Activated naive CD4-positive, alpha-beta T cell treated with anti-CD3 and anti-CD28 coated beads for 36 hours (primary cell): Measurements from ENCODE around the gene ZZZ3. TPM values are rescaled to one million over a fixed set of nuclear protein-coding genes. Genes with fewer than 3 reads are reported as not detected.
A peak's percentile ranks its signal among the peaks of the same experiment; 100 is the strongest.
"Not testable (repeated sequence)": the region's sequence is repeated elsewhere in the genome, so short reads cannot be mapped to it uniquely, and the experiment has no call there.

Experiments
- CTCF ChIA-PET: fragments of 350-600 bp; sonication (Branson Sonifier 250); formaldehyde crosslinking; loops from one replicate; lab custom pipeline; 2021; ENCODE audit warnings: antibody characterized with exemption; lab: Charles Lee
- DNase-seq: peaks from one replicate; pipeline ENCODE4 v3.0.0-alpha.2; 2020
- H3K27ac Mint-ChIP-seq: one replicate; pipeline ENCODE4 v1.8.0; 2021; ENCODE audit warnings: mild to moderate bottlenecking, mixed read lengths
- H3K27me3 Mint-ChIP-seq: one replicate; pipeline ENCODE4 v1.8.0; 2021; ENCODE audit warnings: low read depth, mixed read lengths
- H3K36me3 Mint-ChIP-seq: one replicate; pipeline ENCODE4 v1.8.0; 2021; ENCODE audit warnings: low read depth, mixed read lengths
- H3K4me1 Mint-ChIP-seq: one replicate; pipeline ENCODE4 v1.8.0; 2021; ENCODE audit warnings: low read depth, mixed read lengths
- H3K4me3 Mint-ChIP-seq: one replicate; pipeline ENCODE4 v1.8.0; 2021; ENCODE audit warnings: mild to moderate bottlenecking, moderate library complexity, mixed read lengths
- H3K9me3 Mint-ChIP-seq: one replicate; pipeline ENCODE4 v1.8.0; 2021; ENCODE audit warnings: mixed read lengths
- intact Hi-C: fragments of 100-400 bp; cut with micrococcal nuclease; formaldehyde crosslinking; loops from one replicate; pipeline ENCODE4 v1.15.1; 2023
- total RNA-seq, 2 experiments: library from RNA; stranded (reverse); gene quantifications; one replicate each; pipeline ENCODE4 v1.2.3, GENCODE V29; 2021

Gene ZZZ3
- total RNA-seq, 2 experiments from 2014 or later = 36.6 to 39.3 TPM

- no peak for DNase-seq
- CTCF ChIA-PET = interaction anchor here (0.6 to 0.8 kb wide), 2 partner anchors 11 to 461 kb away, joined by 3 to 4 read pairs; no protein-coding TSS in a partner anchor
- Mint-ChIP-seq H3K27ac (no peak overlapping the region), H3K27me3 (no peaks in the 10 kb centered on the region), H3K9me3 (no peaks in the 10 kb centered on the region), H3K4me3 (no peak overlapping the region), H3K4me1 (peaks cover 5% of the 10 kb centered on the region), H3K36me3 (peaks cover 7% of the 10 kb centered on the region)
- intact Hi-C loops = loop anchor here (10.0 kb wide), 2 partner anchors 1422 to 1612 kb away; partner anchors contain the start of gene ST6GALNAC3
These were observed 4.5 kb upstream of the ZZZ3 start for GRCh38 chr1:77686796-77687518.

- H3K4me3 Mint-ChIP-seq = peak overlapping the region; percentile 82
- H3K36me3 Mint-ChIP-seq = peaks cover 6% of the 10 kb centered on the region
- no peaks in the 10 kb centered on the region for H3K27me3 Mint-ChIP-seq
- CTCF ChIA-PET = interaction anchor here (0.7 to 1.8 kb wide), 11 partner anchors 10 to 432 kb away, joined by 3 to 6 read pairs (median 4); partner anchors contain the start of genes FUBP1 and MIGA1
- no peaks in the 10 kb centered on the region for H3K9me3 Mint-ChIP-seq
- DNase-seq = peak; percentile 94
- intact Hi-C loops = loop anchor here (1.0 to 10.0 kb wide), 12 partner anchors 253 to 1609 kb away; partner anchors contain the start of genes AK5, FUBP1, IFI44L and PIGK
- H3K27ac Mint-ChIP-seq = peak overlapping the region; percentile 90
- H3K4me1 Mint-ChIP-seq = peaks cover 30% of the 10 kb centered on the region
These were observed 996 bp upstream of the ZZZ3 start for GRCh38 chr1:77683160-77684148.

- Mint-ChIP-seq H3K36me3 (peaks cover 9% of the 10 kb centered on the region), H3K27me3 (no peaks in the 10 kb centered on the region), H3K4me1 (peaks cover 43% of the 10 kb centered on the region), H3K9me3 (no peaks in the 10 kb centered on the region), H3K27ac (no peak overlapping the region), H3K4me3 (no peak overlapping the region)
- no peak for DNase-seq
- CTCF ChIA-PET = no interaction called here
- intact Hi-C loops = loop anchor here (5.0 to 10.0 kb wide), 3 partner anchors 1348 to 1605 kb away; partner anchors contain the start of gene ST6GALNAC3
These were observed 2.3 kb downstream of the ZZZ3 start for GRCh38 chr1:77680173-77680572.

- Mint-ChIP-seq H3K4me1 (peaks cover 51% of the 10 kb centered on the region), H3K27ac (no peak overlapping the region), H3K9me3 (no peaks in the 10 kb centered on the region), H3K4me3 (no peak overlapping the region), H3K27me3 (no peaks in the 10 kb centered on the region), H3K36me3 (peaks cover 9% of the 10 kb centered on the region)
- no peak for DNase-seq
- CTCF ChIA-PET = interaction anchor here (0.6 to 0.7 kb wide), 2 partner anchors 22 to 146 kb away, joined by 3 read pairs; no protein-coding TSS in a partner anchor
- intact Hi-C loops = no loop called here
These were observed 3.5 kb downstream of the ZZZ3 start for GRCh38 chr1:77678660-77679610.

GRCh38 chr1:77674807-77675206 lies 7.7 kb downstream of the ZZZ3 start:
- intact Hi-C loops, H3K4me3 Mint-ChIP-seq, DNase-seq, H3K27me3 Mint-ChIP-seq, CTCF ChIA-PET, H3K9me3 Mint-ChIP-seq, H3K27ac Mint-ChIP-seq, H3K36me3 Mint-ChIP-seq: not testable (repeated sequence)
- peaks cover 71% of the 10 kb centered on the region for H3K4me1 Mint-ChIP-seq

- Mint-ChIP-seq H3K4me3 (no peak overlapping the region), H3K36me3 (peaks cover 4% of the 10 kb centered on the region), H3K27ac (no peak overlapping the region), H3K27me3 (no peaks in the 10 kb centered on the region), H3K9me3 (no peaks in the 10 kb centered on the region), H3K4me1 (peaks cover 72% of the 10 kb centered on the region)
- no peak for DNase-seq
- intact Hi-C loops = no loop called here
- CTCF ChIA-PET = no interaction called here
These were observed 8.6 kb downstream of the ZZZ3 start for GRCh38 chr1:77673716-77674355.

GRCh38 chr1:77673030-77673429 lies 9.4 kb downstream of the ZZZ3 start:
- intact Hi-C loops = no loop called here
- CTCF ChIA-PET = no interaction called here
- H3K9me3 Mint-ChIP-seq = no peaks in the 10 kb centered on the region
- peaks cover 72% of the 10 kb centered on the region for H3K4me1 Mint-ChIP-seq
- no peaks in the 10 kb centered on the region for H3K27me3 Mint-ChIP-seq
- DNase-seq = no peak
- peaks cover 4% of the 10 kb centered on the region for H3K36me3 Mint-ChIP-seq
- H3K27ac Mint-ChIP-seq = no peak overlapping the region
- no peak overlapping the region for H3K4me3 Mint-ChIP-seq

- peaks cover 74% of the 10 kb centered on the region for H3K4me1 Mint-ChIP-seq
- no peak overlapping the region for H3K4me3 Mint-ChIP-seq
These were observed 10.1 kb downstream of the ZZZ3 start for GRCh38 chr1:77672374-77672773.

GRCh38 chr1:77671836-77672235 lies 10.6 kb downstream of the ZZZ3 start:
- Mint-ChIP-seq H3K36me3 (peaks cover 4% of the 10 kb centered on the region), H3K27ac (no peak overlapping the region), H3K27me3 (no peaks in the 10 kb centered on the region), H3K9me3 (no peaks in the 10 kb centered on the region), H3K4me3 (no peak overlapping the region), H3K4me1 (peaks cover 76% of the 10 kb centered on the region)
- CTCF ChIA-PET = interaction anchor here (0.5 kb wide), 1 partner anchor 1233 kb away, joined by 3 read pairs; no protein-coding TSS in a partner anchor
- intact Hi-C loops = no loop called here
- DNase-seq = no peak

More at GRCh38 chr1:77672374-77672773, 10.1 kb downstream of the ZZZ3 start:
- no peak for DNase-seq
- no peak overlapping the region for H3K27ac Mint-ChIP-seq
- CTCF ChIA-PET = interaction anchor here (0.5 kb wide), 1 partner anchor 1233 kb away, joined by 3 read pairs; no protein-coding TSS in a partner anchor
- intact Hi-C loops = no loop called here
- H3K9me3 Mint-ChIP-seq = no peaks in the 10 kb centered on the region
- H3K27me3 Mint-ChIP-seq = no peaks in the 10 kb centered on the region
- peaks cover 4% of the 10 kb centered on the region for H3K36me3 Mint-ChIP-seq

- CTCF ChIA-PET = no interaction called here
- intact Hi-C loops = no loop called here
- peaks cover 2% of the 10 kb centered on the region for H3K36me3 Mint-ChIP-seq
- H3K4me1 Mint-ChIP-seq = peaks cover 74% of the 10 kb centered on the region
- no peak for DNase-seq
- H3K27ac Mint-ChIP-seq = no peak overlapping the region
- H3K9me3 Mint-ChIP-seq = no peaks in the 10 kb centered on the region
- no peaks in the 10 kb centered on the region for H3K27me3 Mint-ChIP-seq
- no peak overlapping the region for H3K4me3 Mint-ChIP-seq
These were observed 12.1 kb downstream of the ZZZ3 start for GRCh38 chr1:77670330-77670729.
